ENCODE data around the gene GABRP. TPM values are rescaled to one million over a fixed set of nuclear protein-coding genes. Genes with fewer than 3 reads are reported as not detected.
"Not testable (repeated sequence)": the region's sequence is repeated elsewhere in the genome, so short reads cannot be mapped to it uniquely, and the experiment has no call there.

GABRP gene
- total and polyA plus RNA-seq, 2 donors (not counting 3 experiments of a cell fraction or from before 2014, with no cell fraction given), result 0.66 to 3.0 TPM

- CTCF ChIA-PET, result no interaction called here
- no peak overlapping the region for H2AFZ ChIP-seq (ENCODE audit: low read depth, low read length)
- H3K79me2 ChIP-seq (ENCODE audit: control insufficient read depth, insufficient read depth, low read length), result no peaks in the 10 kb centered on the region
- H3K9me1 ChIP-seq (replicated peaks; ENCODE audit: control insufficient read depth, extremely low read depth, insufficient read depth, low read length), result no peaks in the 10 kb centered on the region
- BruUV-seq (replicated peaks), result no TSS peak
- no peak overlapping the region for H3K9ac ChIP-seq (replicated peaks; ENCODE audit: extremely low read depth, insufficient read depth, low read length)
- no peaks in the 10 kb centered on the region for H4K20me1 ChIP-seq (replicated peaks; ENCODE audit: control insufficient read depth, extremely low read depth, insufficient read depth, low read length)
- intact Hi-C loops (cut with micrococcal nuclease) (no loop called here), dilution Hi-C loops (cut with MboI; ENCODE audit: extremely low pct_ligation_motif_present, low sequenced_read_pairs) (no loop called here)
- no peak overlapping the region for H3K4me3 ChIP-seq (replicated peaks in 1 of 3; ENCODE audit: insufficient read depth in 1 of 3, low read depth in 1 of 3, low read length in 3 of 3)
- no peak overlapping the region for H3K4me2 ChIP-seq (ENCODE audit: insufficient read depth, low read length)
- H3K27ac ChIP-seq (ENCODE audit: insufficient read depth, low read depth, low read length), result no peak overlapping the region
- TF ChIP-seq FOS (IDR thresholded peaks at IDR 0.05; ENCODE audit: borderline replicate concordance, insufficient read depth, low read length) (no peak), GATA2 (IDR thresholded peaks at IDR 0.05; ENCODE audit: insufficient read depth, insufficient read length, low read depth, low read length) (no peak), JUN (IDR thresholded peaks at IDR 0.05; ENCODE audit: borderline replicate concordance, insufficient read depth, insufficient read length, low read depth) (no peak), MYC (IDR thresholded peaks at IDR 0.05; ENCODE audit: low read depth, low read length) (no peak), POLR2A (IDR thresholded peaks at IDR 0.05; ENCODE audit: low read depth, low read length) (no peak), POLR2AphosphoS5 (IDR thresholded peaks at IDR 0.05; ENCODE audit: insufficient read depth, low read depth, low read length) (no peak), EZH2 (IDR thresholded peaks at IDR 0.05; ENCODE audit: borderline replicate concordance, low read depth, low read length, severe bottlenecking) (no peak), MAX (IDR thresholded peaks at IDR 0.05; ENCODE audit: insufficient read depth, insufficient read length) (no peak), CTCF (IDR thresholded peaks at IDR 0.05; ENCODE audit: extremely low read depth in 1 of 2, insufficient read depth in 1 of 2, low read depth in 1 of 2, low read length in 2 of 2) (no peak)
- no peaks in the 10 kb centered on the region for H3K27me3 ChIP-seq (ENCODE audit: control insufficient read depth in 2 of 2, insufficient read depth in 2 of 2, low read length in 2 of 2)
- FAIRE-seq (no peak), DNase-seq (ENCODE audit: low read depth, low spot score) (no peak)
- H3K4me1 ChIP-seq (ENCODE audit: control insufficient read depth, extremely low read depth, insufficient read depth, low read length), result no peaks in the 10 kb centered on the region
- no peaks in the 10 kb centered on the region for H3K36me3 ChIP-seq (ENCODE audit: control insufficient read depth in 2 of 2, extremely low read depth in 1 of 2, insufficient read depth in 2 of 2, low read length in 2 of 2)
- no peaks in the 10 kb centered on the region for H3K9me3 ChIP-seq (replicated peaks; ENCODE audit: control insufficient read depth, insufficient read depth, low read length)
- POLR2A ChIA-PET, result no interaction called here
Measured at GRCh38 chr5:170832241-170832640, 48.7 kb downstream of the GABRP start.

- intact Hi-C loops (cut with micrococcal nuclease); H3K9me1 ChIP-seq (replicated peaks; ENCODE audit: control insufficient read depth, extremely low read depth, insufficient read depth, low read length); H3K79me2 ChIP-seq (ENCODE audit: control insufficient read depth, insufficient read depth, low read length); H3K9ac ChIP-seq (replicated peaks; ENCODE audit: extremely low read depth, insufficient read depth, low read length); CTCF ChIA-PET; H4K20me1 ChIP-seq (replicated peaks; ENCODE audit: control insufficient read depth, extremely low read depth, insufficient read depth, low read length); BruUV-seq (replicated peaks); FAIRE-seq; dilution Hi-C loops (cut with MboI; ENCODE audit: extremely low pct_ligation_motif_present, low sequenced_read_pairs); H3K4me1 ChIP-seq (ENCODE audit: control insufficient read depth, extremely low read depth, insufficient read depth, low read length); H3K9me3 ChIP-seq (replicated peaks; ENCODE audit: control insufficient read depth, insufficient read depth, low read length); POLR2A ChIA-PET; H3K4me3 ChIP-seq (replicated peaks in 1 of 3; ENCODE audit: insufficient read depth in 1 of 3, low read depth in 1 of 3, low read length in 3 of 3); H2AFZ ChIP-seq (ENCODE audit: low read depth, low read length); DNase-seq (ENCODE audit: low read depth, low spot score); H3K4me2 ChIP-seq (ENCODE audit: insufficient read depth, low read length); H3K27ac ChIP-seq (ENCODE audit: insufficient read depth, low read depth, low read length); H3K36me3 ChIP-seq (ENCODE audit: control insufficient read depth in 2 of 2, extremely low read depth in 1 of 2, insufficient read depth in 2 of 2, low read length in 2 of 2); H3K27me3 ChIP-seq (ENCODE audit: control insufficient read depth in 2 of 2, insufficient read depth in 2 of 2, low read length in 2 of 2): not testable (repeated sequence)
Measured at GRCh38 chr5:170833981-170834380, 50.5 kb downstream of the GABRP start.

Measured in endothelial cell of umbilical vein (primary cell).